Ishikawa (cell line): Measurements from ENCODE around the gene MLXIP.

ENCODE experiments used
- CEBPB ChIP-seq: IDR thresholded peaks from 2 replicates; pipeline ENCODE4 v1.6.1; 2012
- CREB1 ChIP-seq: IDR thresholded peaks from 2 replicates; pipeline ENCODE4 v1.6.1; 2012; ENCODE audit warnings: low read depth
- EGR1 ChIP-seq: IDR thresholded peaks from 2 replicates; pipeline ENCODE4 v1.6.1; 2012
- EP300 ChIP-seq: IDR thresholded peaks from 2 replicates; pipeline ENCODE4 v1.6.1; 2012; ENCODE audit warnings: borderline replicate concordance
- FOXM1 ChIP-seq: IDR thresholded peaks from 2 replicates; pipeline ENCODE4 v1.6.1; 2012; ENCODE audit warnings: low read depth, borderline replicate concordance
- NFIC ChIP-seq: IDR thresholded peaks from 2 replicates; pipeline ENCODE4 v1.6.1; 2012
- RAD21 ChIP-seq: IDR thresholded peaks from 2 replicates; pipeline ENCODE4 v1.6.1; 2012; ENCODE audit warnings: low read depth
- TAF1 ChIP-seq: IDR thresholded peaks from 2 replicates; pipeline ENCODE4 v1.6.1; 2012; ENCODE audit warnings: low read depth, mild to moderate bottlenecking
- TCF12 ChIP-seq: IDR thresholded peaks from 2 replicates; pipeline ENCODE4 v1.6.1; 2012; ENCODE audit warnings: low read depth
- TEAD4 ChIP-seq: IDR thresholded peaks from 2 replicates; pipeline ENCODE4 v1.6.1; 2012
- YY1 ChIP-seq: IDR thresholded peaks from 2 replicates; pipeline ENCODE4 v1.6.1; 2012; ENCODE audit warnings: low read depth
- ZBTB7A ChIP-seq: IDR thresholded peaks from 2 replicates; pipeline ENCODE4 v1.6.1; 2012; ENCODE audit warnings: low read depth
- TF ChIP-seq, protein P1 (sequence below): IDR thresholded peaks from 2 replicates; pipeline ENCODE4 v1.6.1; 2012; ENCODE audit warnings: low read depth, mild to moderate bottlenecking
- TF ChIP-seq, protein P2 (sequence below): IDR thresholded peaks from 2 replicates; pipeline ENCODE4 v1.6.1; 2012
- TF ChIP-seq, protein P3 (sequence below): IDR thresholded peaks from 2 replicates; pipeline ENCODE4 v1.6.1; 2012

Gene MLXIP

DNA sequence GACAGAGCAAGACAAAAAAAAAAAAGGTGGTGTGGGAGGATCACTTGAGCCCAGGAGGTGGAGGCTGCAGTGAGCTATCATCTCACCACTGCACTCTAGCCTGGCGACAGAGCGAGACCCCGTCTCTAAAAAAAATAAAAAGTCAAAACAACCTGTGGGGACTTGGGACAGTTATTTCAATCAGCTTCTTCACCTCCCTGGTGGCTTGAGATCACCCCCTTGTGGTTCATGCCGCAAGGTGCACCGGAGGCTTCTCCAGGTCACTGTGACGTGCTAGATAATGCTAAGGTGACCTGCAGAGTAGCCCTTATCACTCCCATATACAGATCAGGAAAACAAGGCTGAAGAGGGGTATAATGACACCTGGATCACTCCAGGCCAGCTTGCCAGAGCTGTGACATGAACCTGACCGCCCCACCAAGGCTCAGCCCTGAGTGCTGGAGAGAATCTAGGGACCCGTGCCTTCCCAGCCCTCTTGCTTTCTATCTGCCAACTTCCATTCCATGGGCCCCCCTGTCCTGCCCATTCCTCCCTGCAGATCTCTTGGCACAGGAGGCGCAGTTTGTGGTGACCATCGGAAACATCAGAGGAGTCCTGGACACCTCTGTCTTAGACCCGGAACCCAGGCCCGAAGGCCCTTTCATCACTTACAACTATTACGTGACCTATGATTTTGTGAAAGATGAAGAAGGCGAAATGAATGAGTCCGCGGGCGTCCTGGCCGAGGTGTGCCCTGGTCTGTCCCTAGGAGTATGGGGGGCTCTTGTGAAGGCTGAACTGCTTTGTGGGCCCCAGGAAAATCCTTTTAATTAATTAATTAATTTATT lies 112.5 kb downstream of the MLXIP start:
- peak; percentile 90 for TF ChIP-seq RAD21
- TF ChIP-seq TAF1, result no peak

DNA sequence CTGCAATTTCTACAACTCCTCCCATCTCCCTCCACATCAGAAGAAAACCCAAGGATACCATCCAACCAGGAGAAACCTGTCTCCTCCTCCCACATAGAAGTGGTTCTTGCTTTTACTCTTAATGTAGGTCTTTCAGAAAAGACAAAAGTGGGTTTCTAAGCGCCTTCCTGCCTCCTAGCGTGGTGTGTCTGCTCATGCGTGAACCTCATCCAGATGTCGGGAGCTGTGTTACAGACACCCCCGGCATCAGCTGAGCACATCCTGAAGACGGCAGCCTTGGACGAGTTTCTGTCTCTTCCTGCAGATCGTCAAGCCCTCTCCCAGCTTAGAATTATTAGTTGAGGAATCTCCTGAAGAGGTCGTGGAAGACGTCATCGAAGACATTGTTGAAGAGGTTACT lies 113.9 kb downstream of the MLXIP start:
- TF ChIP-seq ZBTB7A, result no peak
- TF ChIP-seq NFIC, result no peak

DNA sequence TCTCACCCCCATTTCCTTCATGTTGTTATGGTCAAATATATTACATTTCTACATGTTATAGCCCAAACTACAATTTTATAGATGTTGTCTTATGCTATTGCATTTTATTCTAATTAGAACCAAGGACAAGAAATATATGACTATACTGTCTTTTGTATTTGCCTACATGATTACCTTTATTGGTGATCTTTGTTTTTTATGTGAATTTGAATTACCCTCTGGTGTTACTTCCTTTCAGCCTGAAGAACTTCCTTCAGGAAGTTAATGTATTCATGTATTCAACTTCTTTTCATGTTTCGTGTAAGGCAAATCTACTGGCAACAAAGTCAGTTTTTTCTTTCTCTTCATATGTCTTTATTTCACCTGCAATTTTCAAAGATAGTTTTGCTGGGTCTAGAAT lies 116.2 kb downstream of the MLXIP start:
- no peak for TF ChIP-seq TAF1
- TF ChIP-seq, protein P1, sequence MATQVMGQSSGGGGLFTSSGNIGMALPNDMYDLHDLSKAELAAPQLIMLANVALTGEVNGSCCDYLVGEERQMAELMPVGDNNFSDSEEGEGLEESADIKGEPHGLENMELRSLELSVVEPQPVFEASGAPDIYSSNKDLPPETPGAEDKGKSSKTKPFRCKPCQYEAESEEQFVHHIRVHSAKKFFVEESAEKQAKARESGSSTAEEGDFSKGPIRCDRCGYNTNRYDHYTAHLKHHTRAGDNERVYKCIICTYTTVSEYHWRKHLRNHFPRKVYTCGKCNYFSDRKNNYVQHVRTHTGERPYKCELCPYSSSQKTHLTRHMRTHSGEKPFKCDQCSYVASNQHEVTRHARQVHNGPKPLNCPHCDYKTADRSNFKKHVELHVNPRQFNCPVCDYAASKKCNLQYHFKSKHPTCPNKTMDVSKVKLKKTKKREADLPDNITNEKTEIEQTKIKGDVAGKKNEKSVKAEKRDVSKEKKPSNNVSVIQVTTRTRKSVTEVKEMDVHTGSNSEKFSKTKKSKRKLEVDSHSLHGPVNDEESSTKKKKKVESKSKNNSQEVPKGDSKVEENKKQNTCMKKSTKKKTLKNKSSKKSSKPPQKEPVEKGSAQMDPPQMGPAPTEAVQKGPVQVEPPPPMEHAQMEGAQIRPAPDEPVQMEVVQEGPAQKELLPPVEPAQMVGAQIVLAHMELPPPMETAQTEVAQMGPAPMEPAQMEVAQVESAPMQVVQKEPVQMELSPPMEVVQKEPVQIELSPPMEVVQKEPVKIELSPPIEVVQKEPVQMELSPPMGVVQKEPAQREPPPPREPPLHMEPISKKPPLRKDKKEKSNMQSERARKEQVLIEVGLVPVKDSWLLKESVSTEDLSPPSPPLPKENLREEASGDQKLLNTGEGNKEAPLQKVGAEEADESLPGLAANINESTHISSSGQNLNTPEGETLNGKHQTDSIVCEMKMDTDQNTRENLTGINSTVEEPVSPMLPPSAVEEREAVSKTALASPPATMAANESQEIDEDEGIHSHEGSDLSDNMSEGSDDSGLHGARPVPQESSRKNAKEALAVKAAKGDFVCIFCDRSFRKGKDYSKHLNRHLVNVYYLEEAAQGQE, result no peak
- no peak for TF ChIP-seq EGR1
- TF ChIP-seq NFIC, result no peak
- no peak for TF ChIP-seq TEAD4
- TF ChIP-seq EP300, result no peak
- no peak for TF ChIP-seq YY1
- TF ChIP-seq, protein P2, sequence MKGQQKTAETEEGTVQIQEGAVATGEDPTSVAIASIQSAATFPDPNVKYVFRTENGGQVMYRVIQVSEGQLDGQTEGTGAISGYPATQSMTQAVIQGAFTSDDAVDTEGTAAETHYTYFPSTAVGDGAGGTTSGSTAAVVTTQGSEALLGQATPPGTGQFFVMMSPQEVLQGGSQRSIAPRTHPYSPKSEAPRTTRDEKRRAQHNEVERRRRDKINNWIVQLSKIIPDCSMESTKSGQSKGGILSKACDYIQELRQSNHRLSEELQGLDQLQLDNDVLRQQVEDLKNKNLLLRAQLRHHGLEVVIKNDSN, result no peak

DNA sequence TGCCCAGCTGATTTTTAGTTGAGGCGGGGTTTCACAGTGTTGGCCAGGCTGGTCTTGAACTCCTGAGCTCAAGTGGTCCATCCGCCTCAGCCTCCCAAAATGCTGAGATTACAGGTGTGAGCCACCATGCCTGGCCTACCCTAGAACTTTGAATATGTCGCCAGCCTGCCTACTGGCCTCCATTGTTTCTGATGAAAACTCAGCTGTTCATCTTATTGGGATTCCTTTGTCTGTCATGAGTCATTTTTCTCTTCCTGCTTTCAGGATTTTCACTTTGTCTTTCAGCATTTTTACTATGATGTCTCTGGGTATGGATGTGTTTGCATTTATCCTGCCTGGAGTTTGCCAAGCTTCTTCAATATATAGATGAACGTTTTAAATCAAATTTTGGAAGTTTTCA lies 116.8 kb downstream of the MLXIP start:
- TF ChIP-seq, protein P3, sequence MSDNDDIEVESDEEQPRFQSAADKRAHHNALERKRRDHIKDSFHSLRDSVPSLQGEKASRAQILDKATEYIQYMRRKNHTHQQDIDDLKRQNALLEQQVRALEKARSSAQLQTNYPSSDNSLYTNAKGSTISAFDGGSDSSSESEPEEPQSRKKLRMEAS, result no peak
- TF ChIP-seq RAD21 (no peak), NFIC (no peak), EP300 (no peak), TAF1 (no peak), YY1 (no peak), CEBPB (no peak), TEAD4 (no peak), TCF12 (no peak), ZBTB7A (no peak), CREB1 (no peak), FOXM1 (no peak), EGR1 (no peak)
- TF ChIP-seq, protein P1, result no peak
- TF ChIP-seq, protein P2, result no peak
